Gastrocnemius medialis (tissue), 4 donors: ENCODE data around the gene SAMD4A. TPM values are rescaled to one million over a fixed set of nuclear protein-coding genes. Genes with fewer than 3 reads are reported as not detected.

Experiments
- ATAC-seq, 2 donors: fragments of 150-250 bp; one replicate each; pipeline ENCODE4 v1.9.1; 2016
- DNase-seq, 2 donors: peaks; one replicate each; pipeline ENCODE4 v3.0.0-alpha.2; 2019
- H3K27ac ChIP-seq, 4 donors: fragments of 200-600 bp; sonication (generic); 1 replicate in 1 of 4; 2 replicates in 3 of 4; pipeline ENCODE4 v1.5.1; 2016 to 2018; ENCODE audit warnings: mild to moderate bottlenecking in 2 of 4, moderate library complexity in 1 of 4
- H3K27me3 ChIP-seq, 3 donors: fragments of 200-600 bp; sonication (generic) in 2 of 3; 1 replicate in 1 of 3; 2 replicates in 2 of 3; pipeline versions ENCODE4 v1.5.1 to v1.6.0; 2016 to 2019; ENCODE audit warnings: mild to moderate bottlenecking in 1 of 3, moderate library complexity in 1 of 3
- H3K36me3 ChIP-seq, 2 donors: fragments of 200-600 bp; sonication (generic) in 1 of 2; one replicate each; pipeline ENCODE4 v1.5.1; 2017 to 2018
- H3K4me1 ChIP-seq, 2 donors: fragments of 200-600 bp; sonication (generic) in 1 of 2; one replicate each; pipeline ENCODE4 v1.5.1; 2016 to 2017; ENCODE audit warnings: mild to moderate bottlenecking in 2 of 2
- H3K4me3 ChIP-seq, 4 donors: fragments of 200-600 bp; sonication (generic) in 3 of 4; 1 replicate in 1 of 4; 2 replicates in 3 of 4; pipeline ENCODE4 v1.5.1; 2016 to 2019; ENCODE audit warnings: mild to moderate bottlenecking in 2 of 4
- H3K9me3 ChIP-seq, 3 donors: fragments of 200-600 bp; sonication (generic) in 2 of 3; 1 replicate in 1 of 3; 2 replicates in 2 of 3; pipeline ENCODE4 v1.5.1; 2016 to 2019
- POLR2A ChIP-seq, 2 donors: fragments of 450-650 bp; IDR thresholded peaks; one replicate each; pipeline ENCODE4 v1.6.1; 2017; ENCODE audit warnings: antibody characterized with exemption in 2 of 2, mild to moderate bottlenecking in 2 of 2, moderate library complexity in 2 of 2
- in situ Hi-C, 4 donors: fragments of 200-750 bp; cut with MboI; loops; one replicate each; pipeline versions ENCODE4 v1.15.0 to v1.8.0; 2017; ENCODE audit warnings: low sequenced_read_pairs in 4 of 4
- intact Hi-C: fragments of 100-400 bp; cut with DNase I; formaldehyde crosslinking; loops from one replicate; pipeline ENCODE4 v1.15.1; 2023; ENCODE audit warnings: low total_unique reads
- total RNA-seq, 4 donors: library from RNA; depleted of rRNA; stranded (reverse); fragments of >200 nt; gene quantifications; one replicate each; pipeline versions ENCODE4 v1.1.0 to v1.2.3, GENCODE V29; 2016
- TF ChIP-seq, protein P1 (sequence below), 5 experiments: fragments of 450-650 bp in 3 of 5; fragments of 200-600 bp in 2 of 5; sonication (generic) in 2 of 5; IDR thresholded peaks in 4 of 5; conservative IDR thresholded peaks in 1 of 5; 1 replicate in 4 of 5; 2 replicates in 1 of 5; pipeline ENCODE4 v1.5.1; 2016 to 2019; ENCODE audit warnings: antibody characterized with exemption in 5 of 5, mild to moderate bottlenecking in 3 of 5, moderate library complexity in 3 of 5

Gene SAMD4A
- total RNA-seq, 4 donors from 2014 or later, result 26.4 to 48.0 (median 42.2) TPM

GRCh38 chr14:54692284-54692772, 125.4 kb downstream of the SAMD4A start:
- no peaks in the 10 kb centered on the region for H3K27me3 ChIP-seq
- DNase-seq, result no peak
- H3K36me3 ChIP-seq, result no peaks in the 10 kb centered on the region
- intact Hi-C loops (loop anchor here (10.0 kb wide), 1 partner anchor 582 kb away; the partner anchor contains the start of gene FBXO34), in situ Hi-C loops (loop anchor here (5.0 to 10.0 kb wide), 4 partner anchors 80 to 125 kb away; partner anchors contain the start of gene SAMD4A (in 2 of the 4))
- peak overlapping the region; percentile 71 to 99 (median 88) for H3K27ac ChIP-seq
- TF ChIP-seq, protein P1, sequence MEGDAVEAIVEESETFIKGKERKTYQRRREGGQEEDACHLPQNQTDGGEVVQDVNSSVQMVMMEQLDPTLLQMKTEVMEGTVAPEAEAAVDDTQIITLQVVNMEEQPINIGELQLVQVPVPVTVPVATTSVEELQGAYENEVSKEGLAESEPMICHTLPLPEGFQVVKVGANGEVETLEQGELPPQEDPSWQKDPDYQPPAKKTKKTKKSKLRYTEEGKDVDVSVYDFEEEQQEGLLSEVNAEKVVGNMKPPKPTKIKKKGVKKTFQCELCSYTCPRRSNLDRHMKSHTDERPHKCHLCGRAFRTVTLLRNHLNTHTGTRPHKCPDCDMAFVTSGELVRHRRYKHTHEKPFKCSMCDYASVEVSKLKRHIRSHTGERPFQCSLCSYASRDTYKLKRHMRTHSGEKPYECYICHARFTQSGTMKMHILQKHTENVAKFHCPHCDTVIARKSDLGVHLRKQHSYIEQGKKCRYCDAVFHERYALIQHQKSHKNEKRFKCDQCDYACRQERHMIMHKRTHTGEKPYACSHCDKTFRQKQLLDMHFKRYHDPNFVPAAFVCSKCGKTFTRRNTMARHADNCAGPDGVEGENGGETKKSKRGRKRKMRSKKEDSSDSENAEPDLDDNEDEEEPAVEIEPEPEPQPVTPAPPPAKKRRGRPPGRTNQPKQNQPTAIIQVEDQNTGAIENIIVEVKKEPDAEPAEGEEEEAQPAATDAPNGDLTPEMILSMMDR (IDR thresholded peaks at IDR 0.05 in 4 of 5, conservative IDR thresholded peaks at IDR 0.05 in 1 of 5), result no peak
- TF ChIP-seq POLR2A (IDR thresholded peaks at IDR 0.05), result no peak
- no peaks in the 10 kb centered on the region for H3K9me3 ChIP-seq
- ATAC-seq, result no peak
- H3K4me1 ChIP-seq, result peaks cover 62 to 68% of the 10 kb centered on the region in 2 donors
- H3K4me3 ChIP-seq, result no peak overlapping the region

- intact Hi-C loops, result loop anchor here (10.0 kb wide), 1 partner anchor 581 kb away; the partner anchor contains the start of gene FBXO34
- no peak for ATAC-seq
- H3K4me3 ChIP-seq, result no peak overlapping the region
- H3K36me3 ChIP-seq, result no peaks in the 10 kb centered on the region
- H3K4me1 ChIP-seq, result peaks cover 62 to 70% of the 10 kb centered on the region in 2 donors
- DNase-seq, result no peak
- no peaks in the 10 kb centered on the region for H3K9me3 ChIP-seq
- TF ChIP-seq, protein P1 (IDR thresholded peaks at IDR 0.05 in 4 of 5, conservative IDR thresholded peaks at IDR 0.05 in 1 of 5), result no peak
- TF ChIP-seq POLR2A (IDR thresholded peaks at IDR 0.05), result no peak
- no peaks in the 10 kb centered on the region for H3K27me3 ChIP-seq
- H3K27ac ChIP-seq, result peak overlapping the region; percentile 86 to 99 (median 90)
- in situ Hi-C loops, result loop anchor here (5.0 to 10.0 kb wide), 4 partner anchors 79 to 126 kb away; partner anchors contain the start of gene SAMD4A (in 2 of the 4)
Observed at GRCh38 chr14:54693761-54694160, 126.8 kb downstream of the SAMD4A start.

DNA sequence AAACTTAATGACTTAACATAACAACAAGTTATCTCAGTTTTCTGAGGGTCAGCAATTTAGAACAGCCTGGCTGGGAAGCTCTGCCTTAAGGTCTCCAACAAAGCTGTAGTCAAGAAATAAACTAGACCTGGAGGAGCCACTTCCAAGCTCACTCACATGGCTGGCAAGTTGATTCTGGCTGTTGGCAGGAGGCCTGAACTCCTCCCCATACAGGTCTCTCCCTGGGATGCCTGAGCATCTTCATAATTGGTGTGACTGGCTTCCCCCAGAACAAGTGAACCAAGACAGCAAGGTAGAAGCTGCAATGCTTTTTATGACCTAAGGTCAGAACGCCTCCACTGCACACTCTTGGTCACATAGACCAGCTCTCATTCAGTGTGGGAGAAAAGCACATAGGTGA, 128.3 kb downstream of the SAMD4A start:
- H3K4me1 ChIP-seq, result peaks cover 68 to 80% of the 10 kb centered on the region in 2 donors
- intact Hi-C loops, result loop anchor here (10.0 kb wide), 1 partner anchor 580 kb away; the partner anchor contains the start of gene FBXO34
- DNase-seq (peak in 1 of 2 donors; percentile 46), ATAC-seq (no peak)
- H3K9me3 ChIP-seq, result no peaks in the 10 kb centered on the region
- no peaks in the 10 kb centered on the region for H3K27me3 ChIP-seq
- in situ Hi-C loops, result loop anchor here in 2 of 4 donors (10.0 kb wide), 1 partner anchor 80 kb away; no protein-coding TSS in a partner anchor
- H3K27ac ChIP-seq, result peak overlapping the region; percentile 86 to 99 (median 90)
- H3K36me3 ChIP-seq, result no peaks in the 10 kb centered on the region
- no peak overlapping the region for H3K4me3 ChIP-seq
- TF ChIP-seq POLR2A (IDR thresholded peaks at IDR 0.05), result no peak
- TF ChIP-seq, protein P1 (IDR thresholded peaks at IDR 0.05 in 4 of 5, conservative IDR thresholded peaks at IDR 0.05 in 1 of 5), result no peak

DNA sequence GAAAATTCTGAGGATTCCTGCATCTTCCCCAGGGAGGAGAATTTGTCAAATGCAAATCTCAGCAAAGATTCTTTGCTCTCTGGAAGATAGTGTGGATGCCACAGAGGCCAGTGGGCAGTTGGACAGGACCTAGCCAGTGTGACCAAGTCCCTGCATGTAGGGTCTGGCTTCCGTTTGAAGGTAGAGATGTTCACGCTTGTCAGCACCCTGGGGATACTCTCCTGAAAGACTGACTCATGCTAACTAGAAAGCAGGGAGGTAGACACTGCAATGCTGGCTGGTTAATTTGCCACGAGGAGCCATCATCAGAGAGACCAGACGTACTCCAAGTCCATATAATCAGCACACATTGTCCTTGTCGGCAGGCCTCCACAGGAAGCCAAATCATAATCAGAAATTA, 130.1 kb downstream of the SAMD4A start:
- TF ChIP-seq POLR2A (IDR thresholded peaks at IDR 0.05), result no peak
- TF ChIP-seq, protein P1 (IDR thresholded peaks at IDR 0.05 in 4 of 5, conservative IDR thresholded peaks at IDR 0.05 in 1 of 5), result no peak
- Histone ChIP-seq H3K9me3 (no peaks in the 10 kb centered on the region), H3K4me3 (no peak overlapping the region), H3K36me3 (no peaks in the 10 kb centered on the region), H3K4me1 (peaks cover 73 to 81% of the 10 kb centered on the region in 2 donors), H3K27ac (peak overlapping the region; percentile 86 to 99 (median 90)), H3K27me3 (no peaks in the 10 kb centered on the region)
- intact Hi-C loops, result loop anchor here (10.0 kb wide), 1 partner anchor 578 kb away; the partner anchor contains the start of gene FBXO34
- in situ Hi-C loops, result loop anchor here in 2 of 4 donors (10.0 kb wide), 1 partner anchor 78 kb away; no protein-coding TSS in a partner anchor
- ATAC-seq (peak; percentile 13 to 46), DNase-seq (no peak)
